SK-N-SH (cell line): ENCODE results near the gene PRSS3. TPM values are rescaled to one million over a fixed set of nuclear protein-coding genes. Genes with fewer than 3 reads are reported as not detected.
"Not testable (repeated sequence)": the region's sequence is repeated elsewhere in the genome, so short reads cannot be mapped to it uniquely, and the experiment has no call there.

Experiments
- CTCF ChIA-PET: fragments of 300-600, 350-600 bp; formaldehyde crosslinking; extraction: SDS; loops from one replicate; lab custom pipeline; 2021; lab: Yijun Ruan, JAX
- POLR2A ChIA-PET: fragments of 350-600 bp; sonication (Branson Sonifier 250); formaldehyde crosslinking; extraction: SDS; loops from one replicate; lab custom pipeline; 2020; ENCODE audit warnings: antibody characterized with exemption, inconsistent platforms; lab: Yijun Ruan, JAX
- DNase-seq: peaks from one replicate; pipeline ENCODE4 v3.0.0; 2012
- H2AFZ ChIP-seq: fragments of 200-600 bp; sonication (generic); 2 replicates; pipeline ENCODE4 v1.8.1; 2016; ENCODE audit warnings: antibody characterized with exemption, mild to moderate bottlenecking, low read depth
- H3F3A ChIP-seq: fragments of 200-600 bp; sonication (generic); replicated peaks from 2 replicates; pipeline ENCODE3; 2016; ENCODE audit warnings: antibody characterized with exemption, mild to moderate bottlenecking; ENCODE audit not compliant: insufficient read depth
- H3K27ac ChIP-seq, 2 experiments: fragments of 200-500 bp in 1 of 2; fragments of 200-600 bp in 1 of 2; sonication (Bioruptor generic) in 1 of 2; sonication (generic), shearing (Covaris generic) in 1 of 2; 2 replicates each; pipeline versions ENCODE4 v1.5.1 to v1.6.1; 2014 to 2016; ENCODE audit warnings: low read depth in 2 of 2, inconsistent platforms in 1 of 2, low read length in 1 of 2, mild to moderate bottlenecking in 1 of 2, mixed read lengths in 1 of 2
- H3K27me3 ChIP-seq: fragments of 200-600 bp; sonication (generic), shearing (Covaris generic); 2 replicates; pipeline ENCODE4 v1.6.1; 2016; ENCODE audit warnings: mixed run types; ENCODE audit not compliant: insufficient read depth
- H3K36me3 ChIP-seq, 2 experiments: fragments of 200-500 bp in 1 of 2; fragments of 200-600 bp in 1 of 2; sonication (Bioruptor generic) in 1 of 2; sonication (generic) in 1 of 2; replicated peaks in 1 of 2; 2 replicates each; pipeline versions ENCODE3 to v1.5.1; 2014 to 2016; ENCODE audit warnings: low read length in 1 of 2, mild to moderate bottlenecking in 1 of 2; ENCODE audit not compliant: insufficient read depth in 2 of 2, control insufficient read depth in 1 of 2
- H3K4me1 ChIP-seq, 2 experiments: fragments of 200-500 bp in 1 of 2; fragments of 200-600 bp in 1 of 2; sonication (Bioruptor generic) in 1 of 2; sonication (generic), shearing (Covaris generic) in 1 of 2; 2 replicates each; pipeline versions ENCODE4 v1.5.1 to v1.6.1; 2014 to 2016; ENCODE audit warnings: low read depth in 1 of 2, low read length in 1 of 2, mixed run types in 1 of 2; ENCODE audit not compliant: insufficient read depth in 2 of 2, control insufficient read depth in 1 of 2
- H3K4me2 ChIP-seq: fragments of 200-600 bp; sonication (generic), shearing (Covaris generic); 2 replicates; pipeline ENCODE4 v1.6.1; 2017; ENCODE audit warnings: mixed run types
- H3K4me3 ChIP-seq, 2 experiments: fragments of 200-500 bp in 1 of 2; fragments of 200-600 bp in 1 of 2; sonication (Bioruptor generic) in 1 of 2; sonication (generic), shearing (Covaris generic) in 1 of 2; 2 replicates each; pipeline versions ENCODE4 v1.5.1 to v1.8.1; 2014 to 2016; ENCODE audit warnings: low read depth in 2 of 2, inconsistent platforms in 1 of 2, low read length in 1 of 2, mild to moderate bottlenecking in 1 of 2, mixed read lengths in 1 of 2, moderate library complexity in 1 of 2
- H3K79me2 ChIP-seq: fragments of 200-600 bp; sonication (generic); 2 replicates; pipeline ENCODE4 v1.8.1; 2017; ENCODE audit warnings: mild to moderate bottlenecking; ENCODE audit not compliant: insufficient read depth
- H3K9ac ChIP-seq: fragments of 200-600 bp; sonication (generic); 2 replicates; pipeline ENCODE4 v1.6.1; 2017; ENCODE audit warnings: mixed run types
- H3K9me2 ChIP-seq: fragments of 200-600 bp; sonication (generic); 2 replicates; pipeline ENCODE4 v1.6.1; 2017; ENCODE audit warnings: mixed run types
- H3K9me3 ChIP-seq: fragments of 200-600 bp; sonication (generic); 2 replicates; pipeline ENCODE4 v1.6.1; 2017; ENCODE audit warnings: mixed run types, mild to moderate bottlenecking, moderate library complexity
- H4K20me1 ChIP-seq: fragments of 200-600 bp; sonication (generic); 2 replicates; pipeline ENCODE4 v1.6.1; 2017; ENCODE audit warnings: mild to moderate bottlenecking, mixed run types; ENCODE audit not compliant: insufficient read depth
- MEF2A ChIP-seq: IDR thresholded peaks from 2 replicates; pipeline ENCODE4 v1.4.0; 2012; ENCODE audit warnings: low read depth, borderline replicate concordance
- NFIC ChIP-seq: IDR thresholded peaks from 2 replicates; pipeline ENCODE4 v1.4.0; 2012; ENCODE audit warnings: borderline replicate concordance
- POLR2AphosphoS5 ChIP-seq: IDR thresholded peaks from 2 replicates; pipeline ENCODE4 v1.6.1; 2012; ENCODE audit warnings: low read depth, low read length
- REST ChIP-seq: IDR thresholded peaks from 2 replicates; pipeline ENCODE4 v1.6.1; 2012; ENCODE audit warnings: mild to moderate bottlenecking, low read depth, low read length, moderate library complexity
- TAF1 ChIP-seq: IDR thresholded peaks from 2 replicates; pipeline ENCODE4 v1.6.1; 2012; ENCODE audit warnings: low read depth, mild to moderate bottlenecking, low read length, moderate library complexity, borderline replicate concordance
- TCF12 ChIP-seq: IDR thresholded peaks from 2 replicates; pipeline ENCODE4 v1.4.0; 2012
- USF2 ChIP-seq: fragments of 150-350 bp; IDR thresholded peaks from 2 replicates; pipeline ENCODE4 v1.6.1; 2017; ENCODE audit warnings: antibody characterized with exemption, low read length, low read depth, borderline replicate concordance
- WGBS: methylation state at CpG from one replicate; pipeline ENCODE4 v1.1.6; 2017; ENCODE audit warnings: low lambda C conversion rate; 5-methylcytosine and 5-hydroxymethylcytosine counted together
- polyA plus RNA-seq, 3 experiments: library from polyadenylated mRNA; depleted of rRNA; stranded (reverse); fragments of >200 nt; gene quantifications; 2 replicates each; pipeline ENCODE4 v1.2.3, GENCODE V29; 2012

The PRSS3 gene
- polyA plus RNA-seq, 1 of the 3 experiments (the other 2 are of a cell fraction) = 4.7 TPM

- no peak for DNase-seq
- CTCF ChIA-PET = interaction anchor here (0.9 to 2.9 kb wide), 3 partner anchors 13 to 177 kb away, joined by 4 to 12 read pairs (median 7); no protein-coding TSS in a partner anchor
Observed at GRCh38 chr9:33800886-33801285, 5.5 kb downstream of the PRSS3 start.

GRCh38 chr9:33801943-33802500 is 6.7 kb downstream of the PRSS3 start:
- H3K9me3 ChIP-seq, H3K4me3 ChIP-seq, H3K79me2 ChIP-seq, H3F3A ChIP-seq, H3K4me2 ChIP-seq, H4K20me1 ChIP-seq, POLR2A ChIA-PET, H3K27ac ChIP-seq, H3K27me3 ChIP-seq, H3K4me1 ChIP-seq, H2AFZ ChIP-seq, H3K9me2 ChIP-seq, DNase-seq, H3K9ac ChIP-seq, H3K36me3 ChIP-seq: not testable (repeated sequence)
- WGBS = 88% methylated on average over 2 of the region's 2 CpGs
- CTCF ChIA-PET = interaction anchor here (0.6 to 2.9 kb wide), 3 partner anchors 11 to 178 kb away, joined by 3 to 12 read pairs (median 4); no protein-coding TSS in a partner anchor

More at GRCh38 chr9:33800886-33801285, 5.5 kb downstream of the PRSS3 start:
- Histone ChIP-seq H3K4me2 (no peak overlapping the region), H4K20me1 (no peaks in the 10 kb centered on the region), H3K4me1 (peaks cover 0 to 10% of the 10 kb centered on the region in 2 experiments; a peak in 1 of 4 replicates), H3F3A (no peaks in the 10 kb centered on the region), H3K9me3 (no peaks in the 10 kb centered on the region), H3K9ac (no peak overlapping the region), H3K36me3 (peaks cover 0 to 3% of the 10 kb centered on the region in 2 experiments), H3K27me3 (no peaks in the 10 kb centered on the region), H3K79me2 (no peaks in the 10 kb centered on the region), H3K4me3 (no peak overlapping the region), H3K9me2 (no peaks in the 10 kb centered on the region), H3K27ac (no peak overlapping the region), H2AFZ (no peak overlapping the region)
- POLR2A ChIA-PET = no interaction called here
- TF ChIP-seq TCF12 (peak; percentile 42), REST (no peak), MEF2A (no peak), NFIC (peak; percentile 43), POLR2AphosphoS5 (no peak), TAF1 (no peak), USF2 (no peak)
- WGBS = 87% methylated on average over 2 of the region's 2 CpGs

- not testable (repeated sequence) for H3K9me3 ChIP-seq, H3K4me2 ChIP-seq, H4K20me1 ChIP-seq, H3K9ac ChIP-seq, H3K36me3 ChIP-seq, H3K79me2 ChIP-seq, H3K9me2 ChIP-seq, H2AFZ ChIP-seq, H3K4me3 ChIP-seq, H3F3A ChIP-seq, DNase-seq, H3K27ac ChIP-seq, H3K27me3 ChIP-seq
- 66% methylated on average over 3 of the region's 3 CpGs for WGBS
- ChIA-PET POLR2A (interaction anchor here (0.6 kb wide), 2 partner anchors 375 to 404 kb away, joined by 3 read pairs; no protein-coding TSS in a partner anchor), CTCF (interaction anchor here (1.4 kb wide), 1 partner anchor 10 kb away, joined by 5 read pairs; no protein-coding TSS in a partner anchor)
- H3K4me1 ChIP-seq = peaks cover 0 to 12% of the 10 kb centered on the region in 2 experiments; a peak in 1 of 4 replicates
Observed at GRCh38 chr9:33804196-33804595, 8.8 kb downstream of the PRSS3 start.

- H3F3A ChIP-seq, DNase-seq, H3K79me2 ChIP-seq, H3K36me3 ChIP-seq, H3K9me3 ChIP-seq, H3K4me2 ChIP-seq, H3K27ac ChIP-seq, H3K27me3 ChIP-seq, H3K4me1 ChIP-seq, POLR2A ChIA-PET, H3K4me3 ChIP-seq, H3K9me2 ChIP-seq, H3K9ac ChIP-seq, H4K20me1 ChIP-seq: not testable (repeated sequence)
- H2AFZ ChIP-seq = 0 out of 2 replicates have a peak overlapping the region, but pooled peaks have one; percentile 29
- WGBS = 89% methylated on average over 2 of the region's 2 CpGs
- CTCF ChIA-PET = interaction anchor here (1.0 to 1.3 kb wide), 3 partner anchors 8 to 267 kb away, joined by 3 to 5 read pairs (median 3); no protein-coding TSS in a partner anchor
Observed at GRCh38 chr9:33807156-33807555, 11.8 kb downstream of the PRSS3 start.
